Measurements from ENCODE around the gene HPD. TPM values are rescaled to one million over a fixed set of nuclear protein-coding genes. Genes with fewer than 3 reads are reported as not detected.
"Not testable (repeated sequence)": the region's sequence is repeated elsewhere in the genome, so short reads cannot be mapped to it uniquely, and the experiment has no call there.

The HPD gene
- total RNA-seq, 4 donors from 2014 or later: 0.63 to 1.1 TPM; not detected in 2

DNA sequence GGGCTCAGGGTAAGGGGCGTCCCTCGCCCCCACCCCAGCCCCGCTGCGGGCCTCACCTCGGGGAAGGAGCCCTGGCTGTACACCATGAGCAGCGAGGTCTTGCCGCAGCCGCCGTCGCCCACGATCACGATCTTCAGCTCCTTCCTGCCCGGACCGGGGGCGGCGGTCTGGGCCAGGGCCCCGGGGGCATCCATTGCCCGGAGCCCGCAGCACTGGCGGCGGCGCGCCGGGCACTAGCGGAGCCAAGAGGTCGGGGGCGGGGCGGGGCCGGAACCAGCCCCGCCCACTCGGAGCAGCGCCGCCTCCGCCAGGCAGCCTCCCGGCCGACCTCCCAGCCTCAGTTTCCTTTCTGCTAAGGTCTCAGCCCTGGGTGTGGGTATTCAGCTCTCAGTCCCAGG lies 65.2 kb downstream of the HPD start, which contains the start of gene RHOF:
Gene RHOF, minus strand, starts transcription at position 249 of the 398 bp plus-strand sequence. Its CDS starts 55 bp downstream, at position 194.
- Histone ChIP-seq H3K27me3 (no peaks in the 10 kb centered on the region), H3K36me3 (peaks cover 0 to 9% (median 0%) of the 10 kb centered on the region in 3 donors), H3K4me1 (peaks cover 0 to 70% (median 56%) of the 10 kb centered on the region in 4 donors), H3K9me3 (no peaks in the 10 kb centered on the region), H3K4me3 (peak within 1 kb of the TSS; percentile 29 to 55 (median 46)), H3K27ac (peak within 1 kb of the TSS; percentile 83 to 100 (median 100))
- WGBS, 2 donors: 0 to 3% methylated on average over 7 to 18 of the region's 36 CpGs
- TF ChIP-seq, protein P1, sequence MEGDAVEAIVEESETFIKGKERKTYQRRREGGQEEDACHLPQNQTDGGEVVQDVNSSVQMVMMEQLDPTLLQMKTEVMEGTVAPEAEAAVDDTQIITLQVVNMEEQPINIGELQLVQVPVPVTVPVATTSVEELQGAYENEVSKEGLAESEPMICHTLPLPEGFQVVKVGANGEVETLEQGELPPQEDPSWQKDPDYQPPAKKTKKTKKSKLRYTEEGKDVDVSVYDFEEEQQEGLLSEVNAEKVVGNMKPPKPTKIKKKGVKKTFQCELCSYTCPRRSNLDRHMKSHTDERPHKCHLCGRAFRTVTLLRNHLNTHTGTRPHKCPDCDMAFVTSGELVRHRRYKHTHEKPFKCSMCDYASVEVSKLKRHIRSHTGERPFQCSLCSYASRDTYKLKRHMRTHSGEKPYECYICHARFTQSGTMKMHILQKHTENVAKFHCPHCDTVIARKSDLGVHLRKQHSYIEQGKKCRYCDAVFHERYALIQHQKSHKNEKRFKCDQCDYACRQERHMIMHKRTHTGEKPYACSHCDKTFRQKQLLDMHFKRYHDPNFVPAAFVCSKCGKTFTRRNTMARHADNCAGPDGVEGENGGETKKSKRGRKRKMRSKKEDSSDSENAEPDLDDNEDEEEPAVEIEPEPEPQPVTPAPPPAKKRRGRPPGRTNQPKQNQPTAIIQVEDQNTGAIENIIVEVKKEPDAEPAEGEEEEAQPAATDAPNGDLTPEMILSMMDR (IDR thresholded peaks at IDR 0.05): no peak
- TF ChIP-seq POLR2A (IDR thresholded peaks at IDR 0.05) (no peak), EP300 (IDR thresholded peaks at IDR 0.05) (no peak)
- no peak for DNase-seq (ENCODE audit: low spot score in 2 of 2)

DNA sequence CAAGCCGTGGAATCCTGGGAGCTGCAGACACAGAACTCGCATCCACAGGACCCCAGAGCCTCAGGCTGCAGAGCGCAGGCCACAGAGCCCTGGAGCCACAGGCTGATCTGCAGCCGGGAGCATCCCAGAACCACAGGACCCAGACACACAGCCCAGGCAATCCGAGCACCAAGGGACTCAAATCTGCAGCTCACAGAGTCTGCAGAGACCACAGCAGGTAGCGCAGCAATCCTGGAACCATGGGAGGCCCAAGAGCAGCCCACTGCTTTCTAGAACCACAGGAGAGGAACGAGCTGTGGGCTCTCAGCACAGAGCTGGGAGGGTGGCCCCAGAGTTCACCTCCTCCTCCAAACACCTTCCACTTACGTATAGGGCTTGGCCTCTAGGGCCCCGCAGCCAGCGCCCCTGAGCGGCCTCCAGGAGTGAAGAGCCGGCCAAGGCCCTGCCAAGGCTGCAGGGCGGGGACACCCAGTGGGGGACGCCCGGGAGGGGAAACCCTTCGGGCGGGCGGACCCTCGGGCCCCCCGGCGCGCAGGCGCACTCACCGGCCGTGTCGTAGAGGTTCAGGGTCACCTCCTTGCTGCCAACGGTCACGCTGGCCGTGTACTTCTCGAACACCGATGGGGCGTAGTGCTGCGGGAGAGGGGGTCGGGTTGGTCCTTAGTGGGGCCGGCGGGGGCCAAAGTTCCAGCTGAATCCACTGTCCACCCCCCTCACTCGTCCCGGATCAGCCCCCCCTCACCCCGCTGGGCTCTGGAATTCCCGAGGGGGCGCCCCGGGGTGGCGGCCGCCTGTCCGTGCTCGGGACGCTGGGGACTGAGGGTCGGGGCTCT lies 65.8 kb downstream of the HPD start:
- TF ChIP-seq, protein P1 (IDR thresholded peaks at IDR 0.05): no peak
- TF ChIP-seq EP300 (IDR thresholded peaks at IDR 0.05) (no peak), POLR2A (IDR thresholded peaks at IDR 0.05) (no peak)
- H3K36me3 ChIP-seq: peaks cover 0 to 9% (median 0%) of the 10 kb centered on the region in 3 donors
- 50 to 93% methylated on average over 5 to 43 of the region's 48 CpGs for WGBS, 2 donors
- peak overlapping the region; percentile 29 to 55 (median 46) for H3K4me3 ChIP-seq
- no peak for DNase-seq (ENCODE audit: low spot score in 2 of 2)
- H3K9me3 ChIP-seq: no peaks in the 10 kb centered on the region
- H3K27me3 ChIP-seq: no peaks in the 10 kb centered on the region
- peak overlapping the region in 3 of 4 donors; percentile 45 to 99 (median 87) for H3K27ac ChIP-seq
- peaks cover 0 to 68% (median 50%) of the 10 kb centered on the region in 4 donors for H3K4me1 ChIP-seq

DNA sequence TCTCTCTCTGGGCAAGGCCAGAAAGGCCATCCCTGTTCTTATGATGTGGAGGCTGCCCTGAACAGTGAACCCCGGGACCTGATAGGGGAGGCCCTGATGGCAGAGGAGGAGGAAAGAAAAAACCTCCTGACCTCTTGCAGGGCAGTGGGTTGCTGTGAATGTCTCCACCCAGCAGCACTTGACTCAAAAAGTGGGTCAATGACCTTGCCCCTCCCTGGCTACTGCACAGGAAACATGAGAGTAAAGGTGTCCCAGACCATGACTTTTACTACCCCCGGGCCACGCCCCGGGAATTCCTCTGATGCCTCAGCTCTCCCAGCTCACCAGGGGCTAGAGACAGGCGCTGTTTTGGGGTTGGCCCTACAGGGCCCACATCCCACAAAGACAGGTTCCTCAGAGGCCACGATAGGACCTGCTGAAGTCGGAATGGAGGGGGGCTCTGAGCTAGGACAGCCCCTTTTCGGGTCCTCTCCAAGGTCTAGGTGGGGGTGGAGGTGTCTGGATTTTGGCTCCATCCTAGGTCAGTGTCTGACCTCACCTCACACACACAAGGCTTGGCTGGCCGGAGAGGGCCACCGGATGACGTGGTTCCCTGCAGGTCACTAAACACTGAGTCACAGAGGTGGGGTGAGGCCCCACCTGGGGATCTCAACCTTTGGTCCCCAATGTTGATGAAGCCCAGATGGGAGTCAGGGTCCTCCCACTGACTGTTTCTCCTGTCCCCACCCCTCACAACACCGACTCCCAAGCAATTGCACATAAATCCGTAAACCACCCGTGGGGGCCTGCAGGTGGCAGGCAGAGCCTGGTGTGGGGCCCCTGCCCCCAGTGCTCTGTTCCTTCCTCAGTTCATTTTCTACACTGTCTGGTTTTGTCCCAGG lies 66.7 kb downstream of the HPD start:
- Histone ChIP-seq H3K9me3 (no peaks in the 10 kb centered on the region), H3K4me3 (peak overlapping the region in 2 of 4 donors; percentile 54 to 55), H3K27ac (peak overlapping the region in 1 of 4 donors; percentile 87), H3K36me3 (peaks cover 0 to 9% (median 0%) of the 10 kb centered on the region in 3 donors), H3K4me1 (peaks cover 0 to 64% (median 41%) of the 10 kb centered on the region in 4 donors), H3K27me3 (no peaks in the 10 kb centered on the region)
- no peak for TF ChIP-seq EP300 (IDR thresholded peaks at IDR 0.05)
- no peak for DNase-seq (ENCODE audit: low spot score in 2 of 2)
- WGBS, 2 donors: 76 to 77% methylated on average over 9 to 14 of the region's 14 CpGs

DNA sequence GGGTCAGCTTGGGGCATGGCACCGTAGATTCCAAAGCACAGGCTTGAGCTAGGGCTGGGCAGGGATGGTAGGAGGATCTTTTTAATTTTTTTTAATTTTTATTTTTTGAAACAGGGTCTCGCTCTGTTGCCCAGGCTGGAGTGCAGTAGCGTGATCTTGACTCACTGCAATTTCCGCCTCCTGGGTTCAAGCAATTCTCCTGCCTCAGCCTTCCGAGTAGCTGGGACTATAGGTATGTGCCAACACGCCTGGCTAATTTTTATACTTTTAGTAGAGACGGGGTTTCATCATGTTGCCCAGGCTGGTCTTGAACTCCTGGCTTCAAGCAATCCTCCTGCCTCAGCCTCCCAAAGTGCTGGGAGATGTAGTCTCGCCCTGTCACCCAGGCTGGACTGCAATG lies 67.9 kb downstream of the HPD start:
- WGBS, 2 donors: 96% methylated on average over 8 of the region's 8 CpGs
- not testable (repeated sequence) for H3K9me3 ChIP-seq; H3K4me3 ChIP-seq; H3K27me3 ChIP-seq; DNase-seq (ENCODE audit: low spot score in 2 of 2); H3K36me3 ChIP-seq
- Histone ChIP-seq H3K4me1 (peaks cover 0 to 53% (median 30%) of the 10 kb centered on the region in 4 donors), H3K27ac (peak overlapping the region in 1 of 4 donors; percentile 88)

DNA sequence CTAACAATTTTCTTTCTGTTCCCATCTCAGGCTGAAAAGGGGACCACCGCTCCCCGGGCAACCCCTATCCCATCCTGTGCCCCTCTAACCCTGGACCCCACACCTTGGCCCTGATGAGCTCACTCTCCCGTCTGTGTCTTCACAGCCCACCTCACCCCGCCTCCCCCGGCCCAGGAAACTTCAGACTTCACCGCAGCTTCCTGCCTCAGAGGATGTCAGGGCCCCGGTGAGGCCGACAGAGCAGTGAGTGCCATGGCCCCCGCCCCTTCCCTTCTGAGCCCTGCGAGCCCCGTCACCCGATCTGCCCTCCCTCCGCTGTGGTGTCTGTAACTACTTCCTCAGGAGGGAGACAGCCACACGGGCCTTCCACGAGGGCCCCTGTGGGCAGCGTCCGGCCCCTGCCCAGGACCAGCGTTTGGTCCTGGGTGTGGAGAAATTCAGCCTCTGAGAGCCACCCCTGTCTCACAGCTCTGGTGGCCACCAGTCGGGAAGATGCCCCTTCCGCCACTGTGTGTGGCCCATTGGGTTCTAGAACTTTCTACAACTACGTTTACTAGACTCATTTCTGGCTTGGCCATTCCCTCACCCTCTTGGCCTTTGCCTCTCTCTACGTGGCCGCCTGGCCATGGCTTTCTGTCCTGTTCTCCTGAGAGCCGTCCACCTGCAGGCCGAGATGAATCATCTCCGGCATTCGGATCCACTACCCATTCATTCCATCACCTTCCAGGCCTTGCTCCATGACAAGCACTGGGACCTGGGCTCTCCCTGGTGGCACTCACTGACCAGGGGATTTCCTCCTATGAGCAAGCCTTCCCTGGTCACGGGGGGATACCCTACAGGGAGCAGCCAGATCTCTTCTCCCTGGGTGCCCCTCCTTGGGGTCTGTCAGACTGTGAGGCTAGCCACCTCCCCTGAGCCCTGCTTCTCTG lies 68.6 kb downstream of the HPD start:
- WGBS, 2 donors: 53% methylated on average over 28 of the region's 28 CpGs
- H3K4me3 ChIP-seq: peak overlapping the region in 2 of 4 donors; percentile 4 to 18
- DNase-seq (ENCODE audit: low spot score in 2 of 2): peak in 1 of 2 donors; percentile 41
- TF ChIP-seq POLR2A (IDR thresholded peaks at IDR 0.05): peak in 1 of 2 donors; percentile 12
- TF ChIP-seq, protein P1 (IDR thresholded peaks at IDR 0.05): no peak
- peak in 1 of 2 donors; percentile 6 for TF ChIP-seq EP300 (IDR thresholded peaks at IDR 0.05)
- peak overlapping the region in 3 of 4 donors; percentile 13 to 88 (median 23) for H3K27ac ChIP-seq
- peaks cover 0 to 46% (median 23%) of the 10 kb centered on the region in 4 donors for H3K4me1 ChIP-seq
- no peaks in the 10 kb centered on the region for H3K9me3 ChIP-seq
- no peaks in the 10 kb centered on the region for H3K27me3 ChIP-seq
- H3K36me3 ChIP-seq: peaks cover 0 to 3% (median 0%) of the 10 kb centered on the region in 3 donors

Small RNA genes within 50 kb of the gene (small RNA-seq; reads per million reads assigned to genes)
- gene AC069503.3: not detected
- gene RF00017: not detected
- not detected for gene RNU7-170P

Other genes with a start within 250 kb of the HPD start
- 10 to 100 TPM in 3 of 4 donors, 1 to 10 TPM in 1; 5.9 to 13.2 (median 10.4) TPM for gene ORAI1, start 232.3 kb downstream of the HPD start, total RNA-seq
- under 1 TPM in 1 of 4 donors, not detected in 3; under 0.01 TPM for gene MORN3, start 189.2 kb downstream of the HPD start, total RNA-seq
- gene TMEM120B, start 146.1 kb downstream of the HPD start, total RNA-seq: 10 to 100 TPM; 10.1 to 13.9 (median 11.5) TPM
- 10 to 100 TPM; 14.1 to 24.3 (median 18.1) TPM for gene RHOF, start 65.2 kb downstream of the HPD start, total RNA-seq
- 10 to 100 TPM in 3 of 4 donors, 1 to 10 TPM in 1; 9.4 to 18.3 (median 12.2) TPM for gene SETD1B, start 54.9 kb downstream of the HPD start, total RNA-seq
- 10 to 100 TPM; 22.4 to 47.7 (median 42.8) TPM for gene PSMD9, start 29.9 kb upstream of the HPD start, total RNA-seq
- gene CFAP251, start 59.7 kb upstream of the HPD start, total RNA-seq: 1 to 10 TPM; 3.0 to 5.4 (median 3.9) TPM
- gene BCL7A, start 163.0 kb upstream of the HPD start, total RNA-seq: 10 to 100 TPM in 1 of 4 donors, 1 to 10 TPM in 3; 2.4 to 10.7 (median 5.1) TPM
- gene MLXIP, start 219.9 kb upstream of the HPD start, total RNA-seq: 10 to 100 TPM; 22.1 to 57.0 (median 27.1) TPM